ENCODE results near the gene RAB30.

DNA sequence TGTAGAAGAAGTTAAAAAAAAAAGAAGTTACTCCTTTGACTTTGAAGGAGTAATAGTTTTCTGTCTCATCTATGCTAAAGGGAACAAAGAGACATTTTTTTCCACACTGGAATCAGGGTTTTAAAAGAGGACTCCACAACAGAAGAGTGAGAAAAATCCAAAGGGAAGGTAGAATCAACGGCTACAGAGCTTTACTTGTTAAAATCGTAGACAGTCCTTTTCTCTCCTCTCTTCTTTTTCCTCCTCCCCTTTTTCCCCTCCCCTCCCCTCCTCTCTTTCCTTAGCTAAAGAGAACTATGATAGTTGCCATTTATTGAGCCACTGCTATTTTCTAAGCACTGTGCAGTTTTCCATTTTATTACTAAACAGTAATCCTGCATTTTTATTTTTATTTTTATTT is 141.0 kb downstream of the RAB30 start:
- TF ChIP-seq EZH2 (IDR thresholded peaks at IDR 0.05; ENCODE audit: borderline replicate concordance, insufficient read depth, low read length, poor library complexity, severe bottlenecking) = no peak
- TF ChIP-seq, protein P1, sequence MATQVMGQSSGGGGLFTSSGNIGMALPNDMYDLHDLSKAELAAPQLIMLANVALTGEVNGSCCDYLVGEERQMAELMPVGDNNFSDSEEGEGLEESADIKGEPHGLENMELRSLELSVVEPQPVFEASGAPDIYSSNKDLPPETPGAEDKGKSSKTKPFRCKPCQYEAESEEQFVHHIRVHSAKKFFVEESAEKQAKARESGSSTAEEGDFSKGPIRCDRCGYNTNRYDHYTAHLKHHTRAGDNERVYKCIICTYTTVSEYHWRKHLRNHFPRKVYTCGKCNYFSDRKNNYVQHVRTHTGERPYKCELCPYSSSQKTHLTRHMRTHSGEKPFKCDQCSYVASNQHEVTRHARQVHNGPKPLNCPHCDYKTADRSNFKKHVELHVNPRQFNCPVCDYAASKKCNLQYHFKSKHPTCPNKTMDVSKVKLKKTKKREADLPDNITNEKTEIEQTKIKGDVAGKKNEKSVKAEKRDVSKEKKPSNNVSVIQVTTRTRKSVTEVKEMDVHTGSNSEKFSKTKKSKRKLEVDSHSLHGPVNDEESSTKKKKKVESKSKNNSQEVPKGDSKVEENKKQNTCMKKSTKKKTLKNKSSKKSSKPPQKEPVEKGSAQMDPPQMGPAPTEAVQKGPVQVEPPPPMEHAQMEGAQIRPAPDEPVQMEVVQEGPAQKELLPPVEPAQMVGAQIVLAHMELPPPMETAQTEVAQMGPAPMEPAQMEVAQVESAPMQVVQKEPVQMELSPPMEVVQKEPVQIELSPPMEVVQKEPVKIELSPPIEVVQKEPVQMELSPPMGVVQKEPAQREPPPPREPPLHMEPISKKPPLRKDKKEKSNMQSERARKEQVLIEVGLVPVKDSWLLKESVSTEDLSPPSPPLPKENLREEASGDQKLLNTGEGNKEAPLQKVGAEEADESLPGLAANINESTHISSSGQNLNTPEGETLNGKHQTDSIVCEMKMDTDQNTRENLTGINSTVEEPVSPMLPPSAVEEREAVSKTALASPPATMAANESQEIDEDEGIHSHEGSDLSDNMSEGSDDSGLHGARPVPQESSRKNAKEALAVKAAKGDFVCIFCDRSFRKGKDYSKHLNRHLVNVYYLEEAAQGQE (IDR thresholded peaks at IDR 0.05; ENCODE audit: borderline replicate concordance) = no peak
- TF ChIP-seq, protein P2, sequence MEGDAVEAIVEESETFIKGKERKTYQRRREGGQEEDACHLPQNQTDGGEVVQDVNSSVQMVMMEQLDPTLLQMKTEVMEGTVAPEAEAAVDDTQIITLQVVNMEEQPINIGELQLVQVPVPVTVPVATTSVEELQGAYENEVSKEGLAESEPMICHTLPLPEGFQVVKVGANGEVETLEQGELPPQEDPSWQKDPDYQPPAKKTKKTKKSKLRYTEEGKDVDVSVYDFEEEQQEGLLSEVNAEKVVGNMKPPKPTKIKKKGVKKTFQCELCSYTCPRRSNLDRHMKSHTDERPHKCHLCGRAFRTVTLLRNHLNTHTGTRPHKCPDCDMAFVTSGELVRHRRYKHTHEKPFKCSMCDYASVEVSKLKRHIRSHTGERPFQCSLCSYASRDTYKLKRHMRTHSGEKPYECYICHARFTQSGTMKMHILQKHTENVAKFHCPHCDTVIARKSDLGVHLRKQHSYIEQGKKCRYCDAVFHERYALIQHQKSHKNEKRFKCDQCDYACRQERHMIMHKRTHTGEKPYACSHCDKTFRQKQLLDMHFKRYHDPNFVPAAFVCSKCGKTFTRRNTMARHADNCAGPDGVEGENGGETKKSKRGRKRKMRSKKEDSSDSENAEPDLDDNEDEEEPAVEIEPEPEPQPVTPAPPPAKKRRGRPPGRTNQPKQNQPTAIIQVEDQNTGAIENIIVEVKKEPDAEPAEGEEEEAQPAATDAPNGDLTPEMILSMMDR (IDR thresholded peaks at IDR 0.05; ENCODE audit: poor library complexity, severe bottlenecking) = no peak
